Epithelial cell of umbilical artery (primary cell): ENCODE measurements around the gene GPR15. TPM values are rescaled to one million over a fixed set of nuclear protein-coding genes. Genes with fewer than 3 reads are reported as not detected.

ENCODE experiments used
- total RNA-seq: library from RNA; depleted of rRNA; stranded (reverse); fragments of >200 nt; gene quantifications from 2 replicates; pipeline ENCODE4 v1.2.3, GENCODE V29; 2014

The GPR15 gene
- total RNA-seq, result not detected in 2 replicates

GRCh38 chr3:98531622-98532274 lies at the start of gene GPR15:
TSS of gene GPR15 (plus strand) at chr3:98531978. CDS start at chr3:98532034, 56 bp downstream.

DNA sequence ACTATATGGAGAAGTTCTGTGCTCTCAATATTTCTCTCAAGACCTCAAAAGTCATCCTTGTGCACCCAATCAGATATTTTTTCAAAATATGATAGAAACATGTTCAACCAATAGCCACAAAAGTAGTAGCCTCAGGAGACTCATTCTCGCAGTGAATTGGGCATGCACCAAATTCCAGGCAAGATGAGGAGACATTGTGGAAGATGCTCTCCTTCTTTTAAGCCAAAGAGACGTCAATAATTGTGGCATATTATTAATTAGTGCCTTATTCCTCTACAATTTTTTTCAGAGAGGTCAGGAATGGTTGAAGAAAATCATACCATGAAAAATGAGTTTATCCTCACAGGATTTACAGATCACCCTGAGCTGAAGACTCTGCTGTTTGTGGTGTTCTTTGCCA lies 34.4 kb upstream of the GPR15 start, which contains the start of gene OR5K2:
Gene OR5K2, plus strand, starts transcription at position 301 of the 400 bp plus-strand sequence. Its CDS starts 0 bp downstream, at position 301.

DNA sequence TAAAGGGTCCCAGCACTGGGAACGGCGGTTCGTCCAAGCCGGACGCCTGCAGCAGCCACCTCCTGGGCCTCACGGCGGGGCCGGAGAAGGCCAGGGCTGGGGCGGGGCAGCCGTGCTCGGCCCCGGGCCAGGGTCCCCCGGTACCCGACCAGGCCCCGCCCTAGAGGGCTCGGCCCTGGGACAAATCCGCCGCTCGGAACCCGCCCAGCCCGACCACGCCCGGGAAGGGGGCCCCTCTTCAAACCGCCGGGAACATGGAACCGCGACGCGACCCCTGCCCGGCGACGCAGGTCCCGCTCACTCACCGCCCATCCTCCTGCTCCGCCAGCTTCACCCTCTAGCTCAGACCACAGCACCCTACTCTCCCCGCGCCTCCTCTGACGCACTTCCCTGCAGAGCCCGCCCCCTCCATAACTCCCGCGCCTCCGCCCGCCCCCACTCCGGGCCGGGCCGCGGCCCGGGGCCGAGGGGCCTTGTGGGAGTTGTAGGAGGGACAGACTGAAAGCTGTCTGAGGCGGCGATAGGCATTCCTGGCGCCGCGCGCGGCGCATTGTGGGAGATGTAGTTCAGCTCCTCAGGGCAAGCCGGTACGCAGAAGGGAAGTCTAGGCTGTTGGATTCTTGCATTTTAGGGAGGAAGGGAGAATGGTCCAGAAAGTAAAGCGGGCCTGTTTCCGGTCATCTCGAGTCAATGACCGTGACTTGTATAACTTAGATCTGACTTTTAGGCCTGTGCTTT lies 9.1 kb upstream of the GPR15 start, which contains the start of gene CLDND1:
Gene CLDND1, minus strand, starts transcription at position 359 of the 738 bp plus-strand sequence. CDS start 1,478 bp downstream, outside the sequence.

Other genes with a start within 250 kb of the GPR15 start
- gene OR5H2, start 249.5 kb upstream of the GPR15 start, total RNA-seq, result not detected in 2 replicates
- gene OR5K4, start 178.1 kb upstream of the GPR15 start, total RNA-seq, result not detected in 2 replicates
- not detected in 2 replicates for gene OR5K3, start 141.3 kb upstream of the GPR15 start, total RNA-seq
- not detected in 2 replicates for gene OR5K1, start 68.8 kb upstream of the GPR15 start, total RNA-seq
- not detected in 2 replicates for gene OR5K2, start 34.3 kb upstream of the GPR15 start, total RNA-seq
- gene CLDND1, start 9.1 kb upstream of the GPR15 start, total RNA-seq, result 151 and 176 TPM in 2 replicates
- gene CPOX, start 61.6 kb downstream of the GPR15 start, total RNA-seq, result 30.5 and 35.0 TPM in 2 replicates
- gene ST3GAL6, start 231.4 kb downstream of the GPR15 start, total RNA-seq, result 43.2 and 53.3 TPM in 2 replicates